ENCODE results near the gene CHST11.

GRCh38 chr12:104505095-104505818, 48.5 kb downstream of the CHST11 start:
- TF ChIP-seq, protein P1, sequence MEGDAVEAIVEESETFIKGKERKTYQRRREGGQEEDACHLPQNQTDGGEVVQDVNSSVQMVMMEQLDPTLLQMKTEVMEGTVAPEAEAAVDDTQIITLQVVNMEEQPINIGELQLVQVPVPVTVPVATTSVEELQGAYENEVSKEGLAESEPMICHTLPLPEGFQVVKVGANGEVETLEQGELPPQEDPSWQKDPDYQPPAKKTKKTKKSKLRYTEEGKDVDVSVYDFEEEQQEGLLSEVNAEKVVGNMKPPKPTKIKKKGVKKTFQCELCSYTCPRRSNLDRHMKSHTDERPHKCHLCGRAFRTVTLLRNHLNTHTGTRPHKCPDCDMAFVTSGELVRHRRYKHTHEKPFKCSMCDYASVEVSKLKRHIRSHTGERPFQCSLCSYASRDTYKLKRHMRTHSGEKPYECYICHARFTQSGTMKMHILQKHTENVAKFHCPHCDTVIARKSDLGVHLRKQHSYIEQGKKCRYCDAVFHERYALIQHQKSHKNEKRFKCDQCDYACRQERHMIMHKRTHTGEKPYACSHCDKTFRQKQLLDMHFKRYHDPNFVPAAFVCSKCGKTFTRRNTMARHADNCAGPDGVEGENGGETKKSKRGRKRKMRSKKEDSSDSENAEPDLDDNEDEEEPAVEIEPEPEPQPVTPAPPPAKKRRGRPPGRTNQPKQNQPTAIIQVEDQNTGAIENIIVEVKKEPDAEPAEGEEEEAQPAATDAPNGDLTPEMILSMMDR (IDR thresholded peaks at IDR 0.05; ENCODE audit: insufficient read depth, low read length, poor library complexity, severe bottlenecking): no peak
- no peak for TF ChIP-seq EZH2phosphoT487 (conservative IDR thresholded peaks at IDR 0.05; ENCODE audit: low read length)
